ENCODE measurements around the gene ADAM19.
"Not testable (repeated sequence)": the region's sequence is repeated elsewhere in the genome, so short reads cannot be mapped to it uniquely, and the experiment has no call there.

Gene ADAM19

GRCh38 chr5:157513182-157513581 lies 62.4 kb downstream of the ADAM19 start:
- DNase-seq: no peak

GRCh38 chr5:157511651-157512644 lies 63.6 kb downstream of the ADAM19 start:
- DNase-seq: no peak

- DNase-seq: no peak
Measured at GRCh38 chr5:157510682-157511081, 64.9 kb downstream of the ADAM19 start.

- DNase-seq: no peak
Measured at GRCh38 chr5:157509587-157509986, 66.0 kb downstream of the ADAM19 start.

- no peak for DNase-seq
Measured at GRCh38 chr5:157509093-157509492, 66.5 kb downstream of the ADAM19 start.

GRCh38 chr5:157506981-157507780 lies 68.4 kb downstream of the ADAM19 start:
- no peak for DNase-seq

- DNase-seq: no peak
Measured at GRCh38 chr5:157506066-157506590, 69.4 kb downstream of the ADAM19 start.

GRCh38 chr5:157505496-157505895 lies 70.1 kb downstream of the ADAM19 start:
- no peak for DNase-seq

GRCh38 chr5:157504053-157504452 lies 71.5 kb downstream of the ADAM19 start:
- no peak for DNase-seq

GRCh38 chr5:157502143-157502647 lies 73.4 kb downstream of the ADAM19 start:
- DNase-seq: no peak

GRCh38 chr5:157497875-157498611 lies 77.5 kb downstream of the ADAM19 start:
- DNase-seq: no peak

GRCh38 chr5:157496864-157497263 lies 78.7 kb downstream of the ADAM19 start:
- no peak for DNase-seq

GRCh38 chr5:157494178-157494832 lies 81.3 kb downstream of the ADAM19 start:
- no peak for DNase-seq

GRCh38 chr5:157492886-157493285 lies 82.7 kb downstream of the ADAM19 start:
- no peak for DNase-seq

GRCh38 chr5:157491471-157491995 lies 84.0 kb downstream of the ADAM19 start:
- no peak for DNase-seq

GRCh38 chr5:157487358-157487757 lies 88.2 kb downstream of the ADAM19 start:
- no peak for DNase-seq

GRCh38 chr5:157486861-157487260 lies 88.7 kb downstream of the ADAM19 start:
- no peak for DNase-seq

- DNase-seq: no peak
Measured at GRCh38 chr5:157486221-157486681, 89.3 kb downstream of the ADAM19 start.

- DNase-seq: no peak
Measured at GRCh38 chr5:157485811-157486210, 89.8 kb downstream of the ADAM19 start.

- no peak for DNase-seq
Measured at GRCh38 chr5:157485340-157485739, 90.2 kb downstream of the ADAM19 start.

- no peak for DNase-seq
Measured at GRCh38 chr5:157484768-157485167, 90.8 kb downstream of the ADAM19 start.

GRCh38 chr5:157482702-157483101 lies 92.9 kb downstream of the ADAM19 start:
- DNase-seq: not testable (repeated sequence)
